Caco-2 (cell line): ENCODE measurements around the gene SLC26A9. TPM values are rescaled to one million over a fixed set of nuclear protein-coding genes. Genes with fewer than 3 reads are reported as not detected.

Source experiments
- BruUV-seq: library from RNA; stranded (reverse); fragments of 400-500 nt; replicated peaks from 2 replicates; lab custom pipeline; 2021; lab: Mats Ljungman, UMichigan
- CTCF ChIA-PET: fragments of 300-600 bp; sonication (Branson Sonifier 250); formaldehyde crosslinking; loops from one replicate; lab custom pipeline; 2022; ENCODE audit warnings: antibody characterized with exemption; lab: Charles Lee
- POLR2A ChIA-PET: fragments of 300-600 bp; sonication (Branson Sonifier 250); formaldehyde crosslinking; loops from one replicate; lab custom pipeline; 2022; ENCODE audit warnings: antibody characterized with exemption; lab: Charles Lee
- DNase-seq, 2 experiments: peaks; one replicate each; pipeline versions ENCODE4 v3.0.0 to v3.0.0-alpha.2; 2020 to 2022
- H3K27me3 ChIP-seq: replicated peaks from 2 replicates; pipeline ENCODE4 v1.6.0; 2011; ENCODE audit warnings: low read length; ENCODE audit not compliant: control insufficient read depth, insufficient read depth
- H3K36me3 ChIP-seq: 2 replicates; pipeline ENCODE4 v1.5.1; 2011; ENCODE audit warnings: low read length; ENCODE audit not compliant: control insufficient read depth, insufficient read depth
- H3K4me1 ChIP-seq: fragments of 250-450 bp; sonication (Bioruptor Pico); 2 replicates; pipeline ENCODE4 v1.5.1; 2020; ENCODE audit warnings: mild to moderate bottlenecking
- H3K4me3 ChIP-seq: 2 replicates; pipeline ENCODE4 v1.5.1; 2011; ENCODE audit warnings: low read depth, mild to moderate bottlenecking, control low read depth, low read length
- H3K9me3 ChIP-seq: fragments of 250-450 bp; sonication (Bioruptor Pico); 2 replicates; pipeline ENCODE4 v1.5.1; 2020; ENCODE audit warnings: mild to moderate bottlenecking, moderate library complexity
- H3K27ac Mint-ChIP-seq: one replicate; pipeline ENCODE4 v1.8.0; 2022; ENCODE audit warnings: mixed read lengths; ENCODE audit not compliant: unreplicated experiment
- H3K27me3 Mint-ChIP-seq: one replicate; pipeline ENCODE4 v1.8.0; 2022; ENCODE audit warnings: mixed read lengths; ENCODE audit not compliant: insufficient read depth, unreplicated experiment
- H3K36me3 Mint-ChIP-seq: one replicate; pipeline ENCODE4 v1.8.0; 2022; ENCODE audit warnings: mild to moderate bottlenecking, mixed read lengths; ENCODE audit not compliant: insufficient read depth, unreplicated experiment
- H3K4me1 Mint-ChIP-seq: one replicate; pipeline ENCODE4 v1.8.0; 2022; ENCODE audit warnings: low read depth, mixed read lengths; ENCODE audit not compliant: unreplicated experiment
- H3K4me3 Mint-ChIP-seq: one replicate; pipeline ENCODE4 v1.8.0; 2022; ENCODE audit warnings: mild to moderate bottlenecking, moderate library complexity, mixed read lengths; ENCODE audit not compliant: unreplicated experiment
- H3K9me3 Mint-ChIP-seq: one replicate; pipeline ENCODE4 v1.8.0; 2022; ENCODE audit warnings: mixed read lengths; ENCODE audit not compliant: unreplicated experiment
- CTCF ChIP-seq, 2 experiments: fragments of 200-600 bp in 1 of 2; IDR thresholded peaks; 1 replicate in 1 of 2; 2 replicates in 1 of 2; pipeline versions ENCODE4 v1.5.1 to v1.8.0; 2011 to 2022; ENCODE audit warnings: antibody characterized with exemption in 1 of 2, control low read depth in 1 of 2, inconsistent platforms in 1 of 2, low read depth in 1 of 2, low read length in 1 of 2, mild to moderate bottlenecking in 1 of 2, moderate library complexity in 1 of 2; ENCODE audit not compliant: insufficient read depth in 1 of 2, severe bottlenecking in 1 of 2, unreplicated experiment in 1 of 2
- intact Hi-C: fragments of 100-400 bp; cut with micrococcal nuclease; formaldehyde crosslinking; loops from one replicate; pipeline ENCODE4 v1.10.0; 2022; ENCODE audit not compliant: unreplicated experiment
- total RNA-seq: library from RNA; stranded (reverse); gene quantifications from 2 replicates; pipeline ENCODE4 v1.2.3, GENCODE V29; 2022

SLC26A9 gene
- total RNA-seq, 1 experiment from 2014 or later = not detected

GRCh38 chr1:205916541-205916940 is 26.7 kb downstream of the SLC26A9 start:
- Mint-ChIP-seq H3K4me1 (peaks cover 6% of the 10 kb centered on the region), H3K36me3 (no peaks in the 10 kb centered on the region), H3K9me3 (no peaks in the 10 kb centered on the region), H3K27me3 (no peaks in the 10 kb centered on the region), H3K27ac (no peak overlapping the region), H3K4me3 (no peak overlapping the region)
- Histone ChIP-seq H3K36me3 (no peaks in the 10 kb centered on the region; the same call in 1 of the 2 replicates), H3K9me3 (no peaks in the 10 kb centered on the region), H3K27me3 (no peaks in the 10 kb centered on the region), H3K4me3 (no peak overlapping the region), H3K4me1 (peaks cover 24% of the 10 kb centered on the region)
- intact Hi-C loops = no loop called here
- ChIA-PET CTCF (interaction anchor here (6.2 kb wide), 1 partner anchor 62 kb away, joined by 242 read pairs; no protein-coding TSS in a partner anchor), POLR2A (no interaction called here)
- no TSS peak for BruUV-seq
- DNase-seq = no peak
- TF ChIP-seq CTCF (IDR thresholded peaks at IDR 0.05; ENCODE audit: insufficient read depth in 1 of 2, low read depth in 1 of 2, low read length in 1 of 2, severe bottlenecking in 1 of 2, unreplicated experiment in 1 of 2) = no peak

GRCh38 chr1:205915354-205915990 is 27.8 kb downstream of the SLC26A9 start:
- no TSS peak for BruUV-seq
- Histone ChIP-seq H3K27me3 (no peaks in the 10 kb centered on the region), H3K36me3 (no peaks in the 10 kb centered on the region; the same call in 1 of the 2 replicates), H3K4me1 (peaks cover 24% of the 10 kb centered on the region), H3K9me3 (no peaks in the 10 kb centered on the region), H3K4me3 (no peak overlapping the region)
- H3K9me3 Mint-ChIP-seq = no peaks in the 10 kb centered on the region
- H3K27me3 Mint-ChIP-seq = no peaks in the 10 kb centered on the region
- no peak overlapping the region for H3K27ac Mint-ChIP-seq
- no peak for TF ChIP-seq CTCF (IDR thresholded peaks at IDR 0.05; ENCODE audit: insufficient read depth in 1 of 2, low read depth in 1 of 2, low read length in 1 of 2, severe bottlenecking in 1 of 2, unreplicated experiment in 1 of 2)
- POLR2A ChIA-PET = no interaction called here
- no peak overlapping the region for H3K4me3 Mint-ChIP-seq
- intact Hi-C loops = no loop called here
- DNase-seq = no peak
- peaks cover 6% of the 10 kb centered on the region for H3K4me1 Mint-ChIP-seq
- CTCF ChIA-PET = interaction anchor here (1.0 kb wide), 1 partner anchor 62 kb away, joined by 9 read pairs; no protein-coding TSS in a partner anchor
- H3K36me3 Mint-ChIP-seq = no peaks in the 10 kb centered on the region

DNA sequence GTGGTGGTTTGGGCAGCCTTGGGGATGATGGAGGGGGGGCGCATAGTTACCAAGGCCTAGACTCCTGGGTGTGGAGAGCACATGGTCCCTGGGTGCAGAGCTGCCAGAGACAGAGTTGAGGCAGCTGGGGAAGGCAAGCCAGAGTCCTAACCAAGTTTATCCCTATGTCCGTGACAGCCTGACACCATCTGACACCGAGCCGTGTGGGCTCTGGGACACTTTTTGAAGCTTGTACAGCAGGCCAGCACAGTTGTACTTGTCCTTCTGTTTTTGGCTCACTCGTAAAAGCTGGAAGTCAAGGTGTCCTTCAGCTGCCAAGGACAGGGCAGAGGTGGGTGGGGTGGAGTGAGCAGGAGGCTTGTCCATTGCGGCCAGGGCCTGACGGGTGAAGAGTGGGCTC is 28.5 kb downstream of the SLC26A9 start:
- Histone ChIP-seq H3K4me3 (no peak overlapping the region), H3K27me3 (no peaks in the 10 kb centered on the region), H3K9me3 (no peaks in the 10 kb centered on the region), H3K36me3 (no peaks in the 10 kb centered on the region; the same call in 1 of the 2 replicates), H3K4me1 (peaks cover 24% of the 10 kb centered on the region)
- POLR2A ChIA-PET = no interaction called here
- H3K27ac Mint-ChIP-seq = no peak overlapping the region
- H3K36me3 Mint-ChIP-seq = no peaks in the 10 kb centered on the region
- no peak overlapping the region for H3K4me3 Mint-ChIP-seq
- CTCF ChIA-PET = interaction anchor here (1.8 kb wide), 1 partner anchor 63 kb away, joined by 8 read pairs; no protein-coding TSS in a partner anchor
- DNase-seq = no peak
- no peaks in the 10 kb centered on the region for H3K9me3 Mint-ChIP-seq
- intact Hi-C loops = no loop called here
- BruUV-seq = no TSS peak
- no peak for TF ChIP-seq CTCF (IDR thresholded peaks at IDR 0.05; ENCODE audit: insufficient read depth in 1 of 2, low read depth in 1 of 2, low read length in 1 of 2, severe bottlenecking in 1 of 2, unreplicated experiment in 1 of 2)
- H3K4me1 Mint-ChIP-seq = peaks cover 6% of the 10 kb centered on the region
- H3K27me3 Mint-ChIP-seq = no peaks in the 10 kb centered on the region
